ENCODE data around the gene SBF2.
"Not testable (repeated sequence)": the region's sequence is repeated elsewhere in the genome, so short reads cannot be mapped to it uniquely, and the experiment has no call there.

DNA sequence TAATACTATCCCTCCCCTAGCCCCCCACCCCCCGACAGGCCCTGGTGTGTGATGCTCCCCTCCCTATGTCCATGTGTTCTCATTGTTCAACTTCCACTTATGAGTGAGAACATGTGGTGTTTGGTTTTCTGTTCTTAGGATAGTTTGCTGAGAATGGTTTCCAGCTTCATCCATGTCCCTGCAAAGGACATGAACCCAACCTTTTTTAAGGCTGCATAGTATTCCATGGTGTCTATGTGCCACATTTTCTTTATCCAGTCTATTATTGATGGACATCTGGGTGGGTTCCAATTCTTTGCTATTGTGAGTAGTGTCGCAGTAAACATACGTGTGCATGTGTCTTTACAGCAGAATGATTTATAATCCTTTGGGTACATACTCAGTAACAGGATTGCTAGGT is 29.3 kb downstream of the SBF2 start:
- TF ChIP-seq, protein P1, sequence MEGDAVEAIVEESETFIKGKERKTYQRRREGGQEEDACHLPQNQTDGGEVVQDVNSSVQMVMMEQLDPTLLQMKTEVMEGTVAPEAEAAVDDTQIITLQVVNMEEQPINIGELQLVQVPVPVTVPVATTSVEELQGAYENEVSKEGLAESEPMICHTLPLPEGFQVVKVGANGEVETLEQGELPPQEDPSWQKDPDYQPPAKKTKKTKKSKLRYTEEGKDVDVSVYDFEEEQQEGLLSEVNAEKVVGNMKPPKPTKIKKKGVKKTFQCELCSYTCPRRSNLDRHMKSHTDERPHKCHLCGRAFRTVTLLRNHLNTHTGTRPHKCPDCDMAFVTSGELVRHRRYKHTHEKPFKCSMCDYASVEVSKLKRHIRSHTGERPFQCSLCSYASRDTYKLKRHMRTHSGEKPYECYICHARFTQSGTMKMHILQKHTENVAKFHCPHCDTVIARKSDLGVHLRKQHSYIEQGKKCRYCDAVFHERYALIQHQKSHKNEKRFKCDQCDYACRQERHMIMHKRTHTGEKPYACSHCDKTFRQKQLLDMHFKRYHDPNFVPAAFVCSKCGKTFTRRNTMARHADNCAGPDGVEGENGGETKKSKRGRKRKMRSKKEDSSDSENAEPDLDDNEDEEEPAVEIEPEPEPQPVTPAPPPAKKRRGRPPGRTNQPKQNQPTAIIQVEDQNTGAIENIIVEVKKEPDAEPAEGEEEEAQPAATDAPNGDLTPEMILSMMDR (IDR thresholded peaks at IDR 0.05): not testable (repeated sequence)
- not testable (repeated sequence) for TF ChIP-seq POLR2A, POLR2AphosphoS5 (IDR thresholded peaks at IDR 0.05)

All from gastroesophageal sphincter (tissue), 3 donors.